HepG2 (cell line): ENCODE data around the gene GATD1. TPM values are rescaled to one million over a fixed set of nuclear protein-coding genes. Genes with fewer than 3 reads are reported as not detected.

Experiments
- ATAC-seq: fragments of 200-7000 bp; cut with Tn5 transposase; 3 replicates; pipeline ENCODE4 v1.9.1; 2020; ENCODE audit warnings: mild to moderate bottlenecking, moderate library complexity
- BruUV-seq: library from RNA; stranded (reverse); fragments of 400-500 nt; replicated peaks from 2 replicates; lab custom pipeline; 2021; lab: Mats Ljungman, UMichigan
- CTCF ChIA-PET: fragments of 300-600 bp; formaldehyde crosslinking; extraction: SDS; loops from one replicate; lab custom pipeline; 2021; ENCODE audit warnings: low total read pairs, inconsistent platforms, low intra/inter-chr PET ratio; lab: Yijun Ruan, JAX
- POLR2A ChIA-PET: fragments of 350-600 bp; sonication (Branson Sonifier 250); formaldehyde crosslinking; loops from one replicate; lab custom pipeline; 2020; ENCODE audit warnings: antibody characterized with exemption, inconsistent platforms; lab: Yijun Ruan, JAX
- DNase-seq: peaks from one replicate; pipeline ENCODE4 v3.0.0-alpha.2; 2015; ENCODE audit warnings: low spot score
- FAIRE-seq: peaks from 3 replicates; lab custom pipeline; 2011; peaks lifted over from hg19 to GRCh38; lab: Jason Lieb, UNC
- H2AFZ ChIP-seq: one replicate; pipeline ENCODE4 v1.6.1; 2011; ENCODE audit warnings: low read length, inconsistent platforms
- H3K27ac ChIP-seq: fragments of 300-600 bp; 3 replicates; pipeline ENCODE4 v1.8.0; 2011; ENCODE audit warnings: mixed run types, mild to moderate bottlenecking, mixed read lengths, low read length, inconsistent platforms; ENCODE audit not compliant: insufficient read depth; ENCODE audit errors: extremely low read length
- H3K27me3 ChIP-seq, 2 experiments: fragments of 200-600 bp in 1 of 2; 2 replicates in 1 of 2; 3 replicates in 1 of 2; pipeline versions ENCODE4 v1.6.0 to v1.8.0; 2011; ENCODE audit warnings: low read length in 2 of 2, mild to moderate bottlenecking in 2 of 2, moderate library complexity in 2 of 2, inconsistent platforms in 1 of 2; ENCODE audit not compliant: insufficient read depth in 2 of 2, control insufficient read depth in 1 of 2
- H3K36me3 ChIP-seq, 2 experiments: fragments of 200-600 bp in 1 of 2; replicated peaks in 1 of 2; 2 replicates in 1 of 2; 3 replicates in 1 of 2; pipeline versions ENCODE4 v1.5.1 to v1.8.0; 2011; ENCODE audit warnings: low read length in 2 of 2, inconsistent platforms in 1 of 2; ENCODE audit not compliant: insufficient read depth in 2 of 2, control insufficient read depth in 1 of 2
- H3K4me1 ChIP-seq: 2 replicates; pipeline ENCODE4 v1.5.1; 2012; ENCODE audit warnings: low read length, inconsistent platforms; ENCODE audit not compliant: insufficient read depth
- H3K4me2 ChIP-seq: 2 replicates; pipeline ENCODE4 v1.6.0; 2011; ENCODE audit warnings: low read depth, low read length, inconsistent platforms
- H3K4me3 ChIP-seq, 3 experiments: fragments of 200-600 bp in 1 of 3; sonication (generic), shearing (Covaris generic) in 1 of 3; replicated peaks in 1 of 3; 2 replicates each; pipeline ENCODE4 v1.5.1; 2011 to 2016; ENCODE audit warnings: low read length in 3 of 3, inconsistent platforms in 2 of 3, low read depth in 2 of 3, mild to moderate bottlenecking in 2 of 3, control low read depth in 1 of 3, mixed read lengths in 1 of 3; ENCODE audit not compliant: insufficient read depth in 1 of 3
- H3K79me2 ChIP-seq: one replicate; pipeline ENCODE4 v1.6.1; 2011; ENCODE audit warnings: low read length, inconsistent platforms; ENCODE audit not compliant: insufficient read depth
- H3K9ac ChIP-seq: 2 replicates; pipeline ENCODE4 v1.6.0; 2011; ENCODE audit warnings: mild to moderate bottlenecking, low read depth, low read length, inconsistent platforms; ENCODE audit not compliant: insufficient read depth
- H3K9me3 ChIP-seq: 2 replicates; pipeline ENCODE4 v1.5.1; 2012; ENCODE audit warnings: mild to moderate bottlenecking, low read length
- H4K20me1 ChIP-seq: 2 replicates; pipeline ENCODE4 v1.6.0; 2011; ENCODE audit warnings: inconsistent platforms, mild to moderate bottlenecking, low read length, moderate library complexity; ENCODE audit not compliant: insufficient read depth
- AGO2 ChIP-seq: fragments of 200-400 bp; formaldehyde crosslinking; optimal IDR thresholded peaks from 2 replicates; pipeline ENCODE3; 2017; ENCODE audit warnings: mild to moderate bottlenecking, low read depth, low read length, moderate library complexity
- ELF1 ChIP-seq: sonication (generic); formaldehyde crosslinking; IDR thresholded peaks from 2 replicates; pipeline ENCODE4 v1.4.0; 2020; ENCODE audit warnings: missing genetic modification reagents
- ESRRA ChIP-seq: sonication (generic); formaldehyde crosslinking; IDR thresholded peaks from 2 replicates; pipeline ENCODE4 v1.5.1; 2020; ENCODE audit warnings: mild to moderate bottlenecking, low read depth, missing genetic modification reagents
- RBFOX2 ChIP-seq: fragments of 200-400 bp; formaldehyde crosslinking; IDR thresholded peaks from 2 replicates; pipeline ENCODE4 v1.6.1; 2017; ENCODE audit warnings: low read depth, mild to moderate bottlenecking, low read length
- ZSCAN12 ChIP-seq: sonication (generic); formaldehyde crosslinking; IDR thresholded peaks from 2 replicates; pipeline ENCODE4 v1.9.0; 2021; ENCODE audit warnings: mild to moderate bottlenecking, missing genetic modification reagents
- WGBS: methylation state at CpG from one replicate; pipeline ENCODE4 v1.1.6; 2017; ENCODE audit warnings: low lambda C conversion rate; 5-methylcytosine and 5-hydroxymethylcytosine counted together
- in situ Hi-C: cut with HindIII; loops from 2 replicates; pipeline ENCODE4 v1.10.0; 2017; ENCODE audit warnings: low pct_unique_long_range_greater_than_20kb; ENCODE audit not compliant: extremely low pct_ligation_motif_present
- intact Hi-C: fragments of 100-400 bp; cut with micrococcal nuclease; formaldehyde crosslinking; loops from one replicate; pipeline ENCODE4 v1.10.0; 2022; ENCODE audit not compliant: unreplicated experiment
- polyA plus RNA-seq, 8 experiments: library from polyadenylated mRNA; depleted of rRNA in 3 of 8; stranded (reverse) in 7 of 8; unstranded in 1 of 8; fragments of >200 nt; fragmentation: Illumina TruSeq in 4 of 8; extraction: Trizol in 4 of 8; gene quantifications; 2 replicates each; pipeline versions ENCODE4 v1.2.1 to v1.2.3, GENCODE V29; 2011 to 2016; ENCODE audit warnings: low read depth in 4 of 8, missing spikeins in 1 of 8, mixed read lengths in 1 of 8; ENCODE audit not compliant: insufficient read depth in 1 of 8
- small RNA-seq, 3 experiments: library from RNA; depleted of rRNA; stranded (forward); fragments of <200 nt; gene quantifications; one replicate each; pipeline ENCODE3, GENCODE V24; 2012; ENCODE audit warnings: low read depth in 2 of 3, low replicate concordance in 1 of 3; ENCODE audit not compliant: insufficient read length in 3 of 3, insufficient read depth in 2 of 3
- total RNA-seq, 5 experiments: library from RNA; depleted of rRNA; stranded (reverse); fragments of >200 nt; fragmentation: Illumina TruSeq; extraction: Trizol; gene quantifications; 2 replicates each; pipeline ENCODE4 v1.2.3, GENCODE V29; 2016; ENCODE audit warnings: low read depth in 1 of 5
- TF ChIP-seq, protein P1 (sequence below): sonication (generic); formaldehyde crosslinking; IDR thresholded peaks from 2 replicates; pipeline ENCODE4 v1.9.0; 2022; ENCODE audit warnings: missing genetic modification reagents, mild to moderate bottlenecking, borderline replicate concordance
- TF ChIP-seq, protein P2 (sequence below): sonication (generic); formaldehyde crosslinking; IDR thresholded peaks from 2 replicates; pipeline ENCODE4 v1.5.1; 2020; ENCODE audit warnings: mild to moderate bottlenecking, missing genetic modification reagents, moderate library complexity

Gene GATD1
- total and polyA plus RNA-seq, 2 of the 13 experiments (the other 11 are each of a cell fraction or from before 2014, with no cell fraction given), result 31.3 to 60.5 TPM

DNA sequence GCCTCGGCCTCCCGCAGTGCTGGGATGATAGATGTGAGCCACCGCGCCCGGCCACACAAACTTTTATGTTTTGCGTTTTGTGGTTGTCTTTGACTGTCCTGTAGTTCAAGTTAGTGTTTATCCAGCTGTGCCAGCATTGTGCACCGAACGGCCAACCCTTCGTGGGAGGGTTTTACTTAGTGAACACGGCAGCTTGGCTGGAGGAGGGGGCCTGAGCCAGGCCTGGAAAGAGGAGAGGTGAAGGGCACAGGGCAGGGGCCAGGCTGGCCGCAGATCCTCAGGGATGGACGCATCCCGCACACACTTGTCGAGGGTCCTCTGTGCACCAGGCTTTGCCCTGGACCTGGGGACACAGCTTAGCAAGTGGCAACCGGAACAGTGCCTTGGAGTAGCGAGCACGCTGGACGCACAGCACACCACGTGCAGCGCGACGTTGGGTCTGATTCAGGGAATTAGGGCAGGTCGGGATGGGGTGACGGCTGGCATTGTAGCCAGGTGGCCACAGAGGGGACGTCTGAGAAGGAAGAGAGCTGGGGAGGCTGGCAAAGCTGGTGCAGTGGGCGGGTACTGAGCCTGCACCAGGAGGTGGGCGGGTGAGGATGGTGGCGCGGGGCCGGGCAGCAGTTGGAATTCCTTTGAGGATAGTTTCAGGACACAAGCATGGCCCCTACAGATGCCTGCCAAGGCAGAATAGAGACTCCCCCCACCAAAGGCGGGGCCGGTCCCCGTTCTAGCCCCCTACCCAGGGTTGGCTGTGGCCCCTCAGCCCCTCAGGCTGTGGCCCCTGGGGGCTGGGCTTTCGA, 57.9 kb downstream of the GATD1 start:
- Histone ChIP-seq H3K4me2 (no peak overlapping the region), H3K79me2 (peaks cover 18% of the 10 kb centered on the region), H3K27ac (no peak overlapping the region)
- CTCF ChIA-PET, result no interaction called here
- intact Hi-C loops, result no loop called here
- no peak for TF ChIP-seq ZSCAN12 (CRISPR knock-in tag)
- peak; percentile 81 for TF ChIP-seq AGO2
- TF ChIP-seq, protein P1, sequence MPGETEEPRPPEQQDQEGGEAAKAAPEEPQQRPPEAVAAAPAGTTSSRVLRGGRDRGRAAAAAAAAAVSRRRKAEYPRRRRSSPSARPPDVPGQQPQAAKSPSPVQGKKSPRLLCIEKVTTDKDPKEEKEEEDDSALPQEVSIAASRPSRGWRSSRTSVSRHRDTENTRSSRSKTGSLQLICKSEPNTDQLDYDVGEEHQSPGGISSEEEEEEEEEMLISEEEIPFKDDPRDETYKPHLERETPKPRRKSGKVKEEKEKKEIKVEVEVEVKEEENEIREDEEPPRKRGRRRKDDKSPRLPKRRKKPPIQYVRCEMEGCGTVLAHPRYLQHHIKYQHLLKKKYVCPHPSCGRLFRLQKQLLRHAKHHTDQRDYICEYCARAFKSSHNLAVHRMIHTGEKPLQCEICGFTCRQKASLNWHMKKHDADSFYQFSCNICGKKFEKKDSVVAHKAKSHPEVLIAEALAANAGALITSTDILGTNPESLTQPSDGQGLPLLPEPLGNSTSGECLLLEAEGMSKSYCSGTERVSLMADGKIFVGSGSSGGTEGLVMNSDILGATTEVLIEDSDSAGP (CRISPR knock-in tag), result peak; percentile 20; the same call in 1 of the 2 replicates
- TF ChIP-seq, protein P2, sequence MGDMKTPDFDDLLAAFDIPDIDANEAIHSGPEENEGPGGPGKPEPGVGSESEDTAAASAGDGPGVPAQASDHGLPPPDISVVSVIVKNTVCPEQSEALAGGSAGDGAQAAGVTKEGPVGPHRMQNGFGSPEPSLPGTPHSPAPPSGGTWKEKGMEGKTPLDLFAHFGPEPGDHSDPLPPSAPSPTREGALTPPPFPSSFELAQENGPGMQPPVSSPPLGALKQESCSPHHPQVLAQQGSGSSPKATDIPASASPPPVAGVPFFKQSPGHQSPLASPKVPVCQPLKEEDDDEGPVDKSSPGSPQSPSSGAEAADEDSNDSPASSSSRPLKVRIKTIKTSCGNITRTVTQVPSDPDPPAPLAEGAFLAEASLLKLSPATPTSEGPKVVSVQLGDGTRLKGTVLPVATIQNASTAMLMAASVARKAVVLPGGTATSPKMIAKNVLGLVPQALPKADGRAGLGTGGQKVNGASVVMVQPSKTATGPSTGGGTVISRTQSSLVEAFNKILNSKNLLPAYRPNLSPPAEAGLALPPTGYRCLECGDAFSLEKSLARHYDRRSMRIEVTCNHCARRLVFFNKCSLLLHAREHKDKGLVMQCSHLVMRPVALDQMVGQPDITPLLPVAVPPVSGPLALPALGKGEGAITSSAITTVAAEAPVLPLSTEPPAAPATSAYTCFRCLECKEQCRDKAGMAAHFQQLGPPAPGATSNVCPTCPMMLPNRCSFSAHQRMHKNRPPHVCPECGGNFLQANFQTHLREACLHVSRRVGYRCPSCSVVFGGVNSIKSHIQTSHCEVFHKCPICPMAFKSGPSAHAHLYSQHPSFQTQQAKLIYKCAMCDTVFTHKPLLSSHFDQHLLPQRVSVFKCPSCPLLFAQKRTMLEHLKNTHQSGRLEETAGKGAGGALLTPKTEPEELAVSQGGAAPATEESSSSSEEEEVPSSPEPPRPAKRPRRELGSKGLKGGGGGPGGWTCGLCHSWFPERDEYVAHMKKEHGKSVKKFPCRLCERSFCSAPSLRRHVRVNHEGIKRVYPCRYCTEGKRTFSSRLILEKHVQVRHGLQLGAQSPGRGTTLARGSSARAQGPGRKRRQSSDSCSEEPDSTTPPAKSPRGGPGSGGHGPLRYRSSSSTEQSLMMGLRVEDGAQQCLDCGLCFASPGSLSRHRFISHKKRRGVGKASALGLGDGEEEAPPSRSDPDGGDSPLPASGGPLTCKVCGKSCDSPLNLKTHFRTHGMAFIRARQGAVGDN (CRISPR knock-in tag), result peak; percentile 8; the same call in 1 of the 2 replicates
- no peak for TF ChIP-seq ESRRA (CRISPR knock-in tag)
- TF ChIP-seq ELF1 (CRISPR knock-in tag), result no peak
- 0 out of 2 replicates have a peak, but pooled peaks have one; percentile 15 for TF ChIP-seq RBFOX2
- TF ChIP-seq, all 625 proteins: peak for 4
- FAIRE-seq (no peak), ATAC-seq (no peak), DNase-seq (no peak)
- Histone ChIP-seq H3K36me3 (peaks cover 20 to 49% of the 10 kb centered on the region in 2 experiments), H3K4me3 (no peak overlapping the region), H2AFZ (no peak overlapping the region), H3K27me3 (no peaks in the 10 kb centered on the region), H4K20me1 (peaks cover 12% of the 10 kb centered on the region; the same call in 1 of the 2 replicates), H3K9ac (no peak overlapping the region), H3K4me1 (peaks cover 20% of the 10 kb centered on the region), H3K9me3 (no peaks in the 10 kb centered on the region)
- BruUV-seq, result no TSS peak
- POLR2A ChIA-PET, result interaction anchor here (1.6 to 12.6 kb wide), 2 partner anchors 14 to 24 kb away, joined by 3 to 203 read pairs; partner anchors contain the start of genes EPS8L2 and TMEM80
- 96% methylated on average over 29 of the region's 34 CpGs for WGBS
- in situ Hi-C loops, result no loop called here

Small RNAs within 50 kb of the gene (small RNA-seq; reads per million reads assigned to genes)
- gene SNORA52, result 0 reads per million in 3 experiments

Other genes starting within 250 kb of the GATD1 start
- gene HRAS, start 241.9 kb downstream of the GATD1 start, total RNA-seq (2016; rRNA removed; fragmentation: Illumina TruSeq; extraction: Trizol), result 47.5 and 50.0 TPM in 2 replicates
- gene HRAS, start 241.9 kb downstream of the GATD1 start, polyA plus RNA-seq (2011; rRNA removed), result 32.9 TPM in 2 replicates
- 0.08 and 0.11 TPM in 2 replicates for gene LRRC56, start 240.0 kb downstream of the GATD1 start, total RNA-seq (2016; rRNA removed; fragmentation: Illumina TruSeq; extraction: Trizol)
- 0.29 and 0.46 TPM in 2 replicates for gene LRRC56, start 240.0 kb downstream of the GATD1 start, polyA plus RNA-seq (2011; rRNA removed)
- 0.25 and 1.1 TPM in 2 replicates for gene LMNTD2, start 216.7 kb downstream of the GATD1 start, total RNA-seq (2016; rRNA removed; fragmentation: Illumina TruSeq; extraction: Trizol)
- 3.1 and 3.6 TPM in 2 replicates for gene LMNTD2, start 216.7 kb downstream of the GATD1 start, polyA plus RNA-seq (2011; rRNA removed)
- gene RASSF7, start 216.5 kb downstream of the GATD1 start, total RNA-seq (2016; rRNA removed; fragmentation: Illumina TruSeq; extraction: Trizol), result 13.1 and 20.2 TPM in 2 replicates
- gene RASSF7, start 216.5 kb downstream of the GATD1 start, polyA plus RNA-seq (2011; rRNA removed), result 28.6 and 36.4 TPM in 2 replicates
- gene PHRF1, start 201.0 kb downstream of the GATD1 start, total RNA-seq (2016; rRNA removed; fragmentation: Illumina TruSeq; extraction: Trizol), result 13.7 and 16.7 TPM in 2 replicates
- gene PHRF1, start 201.0 kb downstream of the GATD1 start, polyA plus RNA-seq (2011; rRNA removed), result 8.2 and 11.2 TPM in 2 replicates
- not detected in 2 replicates for gene IRF7, start 161.5 kb downstream of the GATD1 start, total RNA-seq (2016; rRNA removed; fragmentation: Illumina TruSeq; extraction: Trizol)
- 0.04 TPM in 1 of 2 replicates, not detected in the other for gene IRF7, start 161.5 kb downstream of the GATD1 start, polyA plus RNA-seq (2011; rRNA removed)
- 0.21 and 0.46 TPM in 2 replicates for gene CDHR5, start 152.5 kb downstream of the GATD1 start, total RNA-seq (2016; rRNA removed; fragmentation: Illumina TruSeq; extraction: Trizol)
- gene CDHR5, start 152.5 kb downstream of the GATD1 start, polyA plus RNA-seq (2011; rRNA removed), result 0.68 and 0.71 TPM in 2 replicates
- gene SCT, start 150.3 kb downstream of the GATD1 start, total RNA-seq (2016; rRNA removed; fragmentation: Illumina TruSeq; extraction: Trizol), result not detected in 2 replicates
- not detected in 2 replicates for gene SCT, start 150.3 kb downstream of the GATD1 start, polyA plus RNA-seq (2011; rRNA removed)
- 0.13 TPM in 1 of 2 replicates, not detected in the other for gene DRD4, start 140.2 kb downstream of the GATD1 start, total RNA-seq (2016; rRNA removed; fragmentation: Illumina TruSeq; extraction: Trizol)
- gene DRD4, start 140.2 kb downstream of the GATD1 start, polyA plus RNA-seq (2011; rRNA removed), result 0.09 TPM in 2 replicates
- gene DEAF1, start 82.3 kb downstream of the GATD1 start, total RNA-seq (2016; rRNA removed; fragmentation: Illumina TruSeq; extraction: Trizol), result 18.2 and 29.6 TPM in 2 replicates
- gene DEAF1, start 82.3 kb downstream of the GATD1 start, polyA plus RNA-seq (2011; rRNA removed), result 22.3 and 31.6 TPM in 2 replicates
- 2.7 and 5.6 TPM in 2 replicates for gene TMEM80, start 81.7 kb downstream of the GATD1 start, total RNA-seq (2016; rRNA removed; fragmentation: Illumina TruSeq; extraction: Trizol)
- gene TMEM80, start 81.7 kb downstream of the GATD1 start, polyA plus RNA-seq (2011; rRNA removed), result 17.1 and 20.9 TPM in 2 replicates
- gene EPS8L2, start 71.3 kb downstream of the GATD1 start, total RNA-seq (2016; rRNA removed; fragmentation: Illumina TruSeq; extraction: Trizol), result 55.6 and 89.3 TPM in 2 replicates
- gene EPS8L2, start 71.3 kb downstream of the GATD1 start, polyA plus RNA-seq (2011; rRNA removed), result 416 and 597 TPM in 2 replicates
- 240 and 336 TPM in 2 replicates for gene TALDO1, start 30.0 kb downstream of the GATD1 start, total RNA-seq (2016; rRNA removed; fragmentation: Illumina TruSeq; extraction: Trizol)
- 88.1 and 107 TPM in 2 replicates for gene TALDO1, start 30.0 kb downstream of the GATD1 start, polyA plus RNA-seq (2011; rRNA removed)
- gene CEND1, start 12.6 kb upstream of the GATD1 start, total RNA-seq (2016; rRNA removed; fragmentation: Illumina TruSeq; extraction: Trizol), result not detected in 2 replicates
- not detected in 2 replicates for gene CEND1, start 12.6 kb upstream of the GATD1 start, polyA plus RNA-seq (2011; rRNA removed)
- 8.0 and 12.4 TPM in 2 replicates for gene SLC25A22, start 20.8 kb upstream of the GATD1 start, total RNA-seq (2016; rRNA removed; fragmentation: Illumina TruSeq; extraction: Trizol)
- gene SLC25A22, start 20.8 kb upstream of the GATD1 start, polyA plus RNA-seq (2011; rRNA removed), result 19.2 and 20.5 TPM in 2 replicates
- gene PIDD1, start 27.7 kb upstream of the GATD1 start, total RNA-seq (2016; rRNA removed; fragmentation: Illumina TruSeq; extraction: Trizol), result 7.9 and 16.0 TPM in 2 replicates
- 14.3 and 17.7 TPM in 2 replicates for gene PIDD1, start 27.7 kb upstream of the GATD1 start, polyA plus RNA-seq (2011; rRNA removed)
- 2,049 and 2,106 TPM in 2 replicates for gene RPLP2, start 32.5 kb upstream of the GATD1 start, total RNA-seq (2016; rRNA removed; fragmentation: Illumina TruSeq; extraction: Trizol)
- 895 and 978 TPM in 2 replicates for gene RPLP2, start 32.5 kb upstream of the GATD1 start, polyA plus RNA-seq (2011; rRNA removed)
- 4.8 and 10.5 TPM in 2 replicates for gene PNPLA2, start 41.4 kb upstream of the GATD1 start, total RNA-seq (2016; rRNA removed; fragmentation: Illumina TruSeq; extraction: Trizol)
- gene PNPLA2, start 41.4 kb upstream of the GATD1 start, polyA plus RNA-seq (2011; rRNA removed), result 43.2 and 58.1 TPM in 2 replicates
- 8.9 and 14.9 TPM in 2 replicates for gene CRACR2B, start 50.4 kb upstream of the GATD1 start, total RNA-seq (2016; rRNA removed; fragmentation: Illumina TruSeq; extraction: Trizol)
- 21.0 and 27.7 TPM in 2 replicates for gene CRACR2B, start 50.4 kb upstream of the GATD1 start, polyA plus RNA-seq (2011; rRNA removed)
- gene CD151, start 55.5 kb upstream of the GATD1 start, total RNA-seq (2016; rRNA removed; fragmentation: Illumina TruSeq; extraction: Trizol), result 54.0 and 125 TPM in 2 replicates
- gene CD151, start 55.5 kb upstream of the GATD1 start, polyA plus RNA-seq (2011; rRNA removed), result 197 and 287 TPM in 2 replicates
- gene POLR2L, start 65.0 kb upstream of the GATD1 start, total RNA-seq (2016; rRNA removed; fragmentation: Illumina TruSeq; extraction: Trizol), result 114 and 146 TPM in 2 replicates
- gene POLR2L, start 65.0 kb upstream of the GATD1 start, polyA plus RNA-seq (2011; rRNA removed), result 104 and 115 TPM in 2 replicates
- gene TSPAN4, start 65.4 kb upstream of the GATD1 start, total RNA-seq (2016; rRNA removed; fragmentation: Illumina TruSeq; extraction: Trizol), result 13.2 and 31.7 TPM in 2 replicates
- 68.3 and 88.5 TPM in 2 replicates for gene TSPAN4, start 65.4 kb upstream of the GATD1 start, polyA plus RNA-seq (2011; rRNA removed)
- gene CHID1, start 133.3 kb upstream of the GATD1 start, total RNA-seq (2016; rRNA removed; fragmentation: Illumina TruSeq; extraction: Trizol), result 39.6 and 65.1 TPM in 2 replicates
- gene CHID1, start 133.3 kb upstream of the GATD1 start, polyA plus RNA-seq (2011; rRNA removed), result 93.6 and 102 TPM in 2 replicates
- gene AP2A2, start 148.4 kb upstream of the GATD1 start, total RNA-seq (2016; rRNA removed; fragmentation: Illumina TruSeq; extraction: Trizol), result 25.7 and 25.9 TPM in 2 replicates
- 74.5 and 75.7 TPM in 2 replicates for gene AP2A2, start 148.4 kb upstream of the GATD1 start, polyA plus RNA-seq (2011; rRNA removed)